C4-2B (cell line): ENCODE results near the gene HCFC1.

Experiments used
- ZFX ChIP-seq: fragments of 450-650 bp; IDR thresholded peaks from 2 replicates; pipeline ENCODE4 v1.6.1; 2017
- TF ChIP-seq, protein P1 (sequence below): fragments of 450-650 bp; conservative IDR thresholded peaks from 2 replicates; pipeline ENCODE4 v1.5.1; 2017; ENCODE audit warnings: mild to moderate bottlenecking

DNA sequence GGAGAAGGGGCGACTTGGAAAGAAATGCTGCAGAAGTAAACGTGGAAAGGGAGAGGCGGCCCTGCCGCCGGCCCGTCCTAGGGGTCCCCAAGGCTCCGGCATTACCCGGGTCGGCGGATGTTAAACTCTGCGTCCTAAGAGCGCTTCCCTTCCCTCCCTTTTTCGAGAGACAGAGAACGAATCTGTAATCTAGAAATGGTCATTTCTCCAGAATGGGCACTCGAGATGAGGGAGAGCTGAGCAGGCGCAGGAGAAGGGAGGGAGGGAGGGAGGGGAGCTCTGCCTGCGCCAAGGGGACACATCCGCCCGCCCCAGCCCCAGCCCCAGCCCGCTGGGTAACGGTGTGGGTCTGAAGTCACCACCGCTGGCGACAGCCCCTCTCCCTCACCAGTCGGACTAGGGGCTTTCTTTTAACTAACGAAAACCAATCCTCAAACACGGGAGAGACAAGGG lies 1.7 kb downstream of the HCFC1 start:
- TF ChIP-seq, protein P1, sequence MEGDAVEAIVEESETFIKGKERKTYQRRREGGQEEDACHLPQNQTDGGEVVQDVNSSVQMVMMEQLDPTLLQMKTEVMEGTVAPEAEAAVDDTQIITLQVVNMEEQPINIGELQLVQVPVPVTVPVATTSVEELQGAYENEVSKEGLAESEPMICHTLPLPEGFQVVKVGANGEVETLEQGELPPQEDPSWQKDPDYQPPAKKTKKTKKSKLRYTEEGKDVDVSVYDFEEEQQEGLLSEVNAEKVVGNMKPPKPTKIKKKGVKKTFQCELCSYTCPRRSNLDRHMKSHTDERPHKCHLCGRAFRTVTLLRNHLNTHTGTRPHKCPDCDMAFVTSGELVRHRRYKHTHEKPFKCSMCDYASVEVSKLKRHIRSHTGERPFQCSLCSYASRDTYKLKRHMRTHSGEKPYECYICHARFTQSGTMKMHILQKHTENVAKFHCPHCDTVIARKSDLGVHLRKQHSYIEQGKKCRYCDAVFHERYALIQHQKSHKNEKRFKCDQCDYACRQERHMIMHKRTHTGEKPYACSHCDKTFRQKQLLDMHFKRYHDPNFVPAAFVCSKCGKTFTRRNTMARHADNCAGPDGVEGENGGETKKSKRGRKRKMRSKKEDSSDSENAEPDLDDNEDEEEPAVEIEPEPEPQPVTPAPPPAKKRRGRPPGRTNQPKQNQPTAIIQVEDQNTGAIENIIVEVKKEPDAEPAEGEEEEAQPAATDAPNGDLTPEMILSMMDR: no peak
- no peak for TF ChIP-seq ZFX
